Right lobe of liver (tissue), 6 donors: Measurements from ENCODE around the gene MISFA. TPM values are rescaled to one million over a fixed set of nuclear protein-coding genes. Genes with fewer than 3 reads are reported as not detected.

Source experiments
- ATAC-seq, 4 donors: fragments of 200-7000 bp; cut with Tn5 transposase; one replicate each; pipeline ENCODE4 v1.9.1; 2020; ENCODE audit warnings: mild to moderate bottlenecking in 4 of 4, moderate library complexity in 4 of 4
- DNase-seq, 3 donors: peaks; one replicate each; pipeline ENCODE4 v3.0.0-alpha.2; 2020
- H3K27ac ChIP-seq, 3 donors: fragments of 200-600 bp; one replicate each; pipeline ENCODE4 v1.8.0; 2022
- H3K27me3 ChIP-seq, 2 donors: fragments of 200-600 bp; one replicate each; pipeline ENCODE4 v1.8.0; 2022
- H3K36me3 ChIP-seq, 4 donors: fragments of 200-600 bp; sonication (generic) in 1 of 4; one replicate each; pipeline versions ENCODE4 v1.5.1 to v1.8.0; 2017 to 2022; ENCODE audit warnings: control low read depth in 1 of 4
- H3K4me1 ChIP-seq, 4 donors: fragments of 200-600 bp; sonication (generic) in 1 of 4; one replicate each; pipeline versions ENCODE4 v1.5.1 to v1.8.0; 2017 to 2022; ENCODE audit warnings: control low read depth in 1 of 4
- H3K4me3 ChIP-seq, 3 donors: fragments of 200-600 bp; one replicate each; pipeline ENCODE4 v1.8.0; 2022
- H3K9me3 ChIP-seq, 4 donors: fragments of 200-600 bp; sonication (generic) in 1 of 4; one replicate each; pipeline versions ENCODE4 v1.5.1 to v1.8.0; 2017 to 2022; ENCODE audit warnings: control low read depth in 1 of 4
- POLR2A ChIP-seq: fragments of 450-650 bp; IDR thresholded peaks from one replicate; pipeline ENCODE4 v1.6.1; 2017; ENCODE audit warnings: antibody characterized with exemption, mild to moderate bottlenecking
- WGBS: methylation state at CpG from one replicate; pipeline ENCODE4 v1.1.6; 2018; ENCODE audit warnings: low coverage, low lambda C conversion rate; ENCODE audit not compliant: insufficient coverage; ENCODE audit errors: missing lambda C conversion rate; 5-methylcytosine and 5-hydroxymethylcytosine counted together
- intact Hi-C, 2 donors: fragments of 100-400 bp; cut with DNase I; formaldehyde crosslinking; loops; one replicate each; pipeline versions ENCODE4 v1.11.2 to v1.14.1; 2022
- total RNA-seq, 6 experiments: library from RNA; depleted of rRNA in 2 of 6; stranded (reverse); fragments of >200 nt in 2 of 6; fragmentation: NEBNext Ultra II Directional in 3 of 6; extraction: Animal tissue kit (Norgen Biotek cat#: 25700) in 3 of 6; gene quantifications; one replicate each; pipeline versions ENCODE4 v1.1.0 to v1.2.4, GENCODE V29; 2016 to 2023
- TF ChIP-seq, protein P1 (sequence below), 4 donors: fragments of 200-600 bp in 3 of 4; fragments of 450-650 bp in 1 of 4; IDR thresholded peaks; one replicate each; pipeline versions ENCODE4 v1.5.1 to v1.8.0; 2016 to 2022; ENCODE audit warnings: antibody characterized with exemption in 4 of 4, mild to moderate bottlenecking in 2 of 4
- donor health status: DM: no; HTN: yes; CAD: no.
- donor health status: DM: no; HTN: no; CAD: no.
- donor health status: DM: no; HTN: no; CAD: no.
- donor health status: DM: no; HTN: yes; CAD: no.
- donor health status: DM: no; HTN: yes; CAD: no.

MISFA gene
- total RNA-seq, 6 experiments from 2014 or later: 0.83 to 2.2 (median 1.4) TPM; not detected in 2

DNA sequence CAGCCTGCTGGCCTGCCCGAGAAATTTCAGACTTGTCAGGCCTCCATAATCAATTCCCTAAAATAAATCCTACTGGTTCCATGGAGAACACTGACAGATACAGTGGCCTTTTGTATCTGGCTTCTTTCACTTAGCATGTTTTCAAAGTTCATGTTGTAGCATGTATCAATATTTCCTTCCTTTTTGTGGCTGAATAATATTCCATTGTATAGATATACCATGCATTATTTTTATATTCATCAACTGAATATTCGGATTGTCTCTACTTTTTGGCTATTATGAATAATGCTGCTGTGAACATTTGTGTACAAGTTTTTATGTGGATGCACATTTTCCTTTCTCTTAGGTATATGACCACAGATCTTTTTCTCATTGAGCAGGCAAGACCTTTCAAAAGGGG is 24.1 kb downstream of the MISFA start:
- DNase-seq (no peak), ATAC-seq (no peak)
- no peaks in the 10 kb centered on the region for H3K9me3 ChIP-seq
- intact Hi-C loops: no loop called here
- H3K4me1 ChIP-seq: peaks cover 0 to 5% (median 0%) of the 10 kb centered on the region in 4 donors
- WGBS: 93% methylated on average over 2 of the region's 2 CpGs
- H3K27ac ChIP-seq: no peak overlapping the region
- H3K4me3 ChIP-seq: no peak overlapping the region
- H3K36me3 ChIP-seq: no peaks in the 10 kb centered on the region
- no peaks in the 10 kb centered on the region for H3K27me3 ChIP-seq
- TF ChIP-seq, protein P1, sequence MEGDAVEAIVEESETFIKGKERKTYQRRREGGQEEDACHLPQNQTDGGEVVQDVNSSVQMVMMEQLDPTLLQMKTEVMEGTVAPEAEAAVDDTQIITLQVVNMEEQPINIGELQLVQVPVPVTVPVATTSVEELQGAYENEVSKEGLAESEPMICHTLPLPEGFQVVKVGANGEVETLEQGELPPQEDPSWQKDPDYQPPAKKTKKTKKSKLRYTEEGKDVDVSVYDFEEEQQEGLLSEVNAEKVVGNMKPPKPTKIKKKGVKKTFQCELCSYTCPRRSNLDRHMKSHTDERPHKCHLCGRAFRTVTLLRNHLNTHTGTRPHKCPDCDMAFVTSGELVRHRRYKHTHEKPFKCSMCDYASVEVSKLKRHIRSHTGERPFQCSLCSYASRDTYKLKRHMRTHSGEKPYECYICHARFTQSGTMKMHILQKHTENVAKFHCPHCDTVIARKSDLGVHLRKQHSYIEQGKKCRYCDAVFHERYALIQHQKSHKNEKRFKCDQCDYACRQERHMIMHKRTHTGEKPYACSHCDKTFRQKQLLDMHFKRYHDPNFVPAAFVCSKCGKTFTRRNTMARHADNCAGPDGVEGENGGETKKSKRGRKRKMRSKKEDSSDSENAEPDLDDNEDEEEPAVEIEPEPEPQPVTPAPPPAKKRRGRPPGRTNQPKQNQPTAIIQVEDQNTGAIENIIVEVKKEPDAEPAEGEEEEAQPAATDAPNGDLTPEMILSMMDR (IDR thresholded peaks at IDR 0.05): no peak
- no peak for TF ChIP-seq POLR2A

DNA sequence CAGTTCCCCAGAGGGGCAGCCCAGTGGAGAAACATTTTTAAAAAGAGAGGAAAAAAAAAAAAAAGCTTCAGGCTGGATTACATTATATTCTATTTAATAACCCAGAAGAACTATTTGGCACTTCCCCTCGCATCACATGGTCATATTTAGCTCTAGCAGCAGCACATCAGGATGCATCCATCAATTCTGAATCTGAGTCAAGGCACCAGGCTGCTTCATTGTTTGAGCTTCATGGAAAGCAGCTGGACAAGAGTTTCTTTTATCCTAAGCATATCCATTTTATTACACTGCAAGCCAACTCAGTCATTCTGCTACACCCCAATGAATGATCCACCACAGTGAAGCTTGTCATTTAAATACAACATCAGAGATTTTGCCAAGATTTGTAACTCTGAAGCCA is 24.6 kb downstream of the MISFA start:
- intact Hi-C loops: no loop called here
- TF ChIP-seq, protein P1 (IDR thresholded peaks at IDR 0.05): no peak
- TF ChIP-seq POLR2A: no peak
- H3K36me3 ChIP-seq: no peaks in the 10 kb centered on the region
- H3K9me3 ChIP-seq: no peaks in the 10 kb centered on the region
- H3K27ac ChIP-seq: no peak overlapping the region
- DNase-seq (no peak), ATAC-seq (no peak)
- H3K4me1 ChIP-seq: peaks cover 0 to under 1% (median 0%) of the 10 kb centered on the region in 4 donors
- H3K27me3 ChIP-seq: no peaks in the 10 kb centered on the region
- H3K4me3 ChIP-seq: no peak overlapping the region
- WGBS: no CpG with 5 or more reads among the region's 1 CpG

DNA sequence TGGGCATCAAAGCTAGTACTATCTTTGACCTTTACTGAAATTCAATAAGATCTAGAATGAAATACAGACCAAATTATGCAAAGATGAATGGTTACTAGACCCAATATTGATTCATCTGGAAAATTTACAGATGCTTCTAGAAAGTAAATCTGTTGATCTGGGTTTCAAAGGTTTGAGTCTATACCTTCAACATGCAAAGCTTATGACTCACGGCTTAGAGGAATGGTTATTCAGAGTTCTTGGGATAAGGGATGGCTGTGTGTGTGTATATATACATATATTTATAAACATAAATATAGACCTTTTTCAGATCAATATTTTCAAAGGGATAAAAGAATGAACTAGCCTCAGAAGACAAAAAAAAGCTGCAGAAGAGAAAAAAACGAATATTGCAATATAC is 33.3 kb downstream of the MISFA start:
- H3K9me3 ChIP-seq: no peaks in the 10 kb centered on the region
- H3K27ac ChIP-seq: no peak overlapping the region
- no peak for DNase-seq
- H3K4me3 ChIP-seq: peak overlapping the region in 2 of 3 donors; percentile 87 to 97
- H3K4me1 ChIP-seq: peaks cover 0 to 11% (median 0%) of the 10 kb centered on the region in 4 donors
- intact Hi-C loops: no loop called here
- no peak for ATAC-seq
- TF ChIP-seq, protein P1 (IDR thresholded peaks at IDR 0.05): no peak
- TF ChIP-seq POLR2A: no peak
- no peaks in the 10 kb centered on the region for H3K27me3 ChIP-seq
- 32% methylated on average over 2 of the region's 2 CpGs for WGBS
- H3K36me3 ChIP-seq: no peaks in the 10 kb centered on the region

DNA sequence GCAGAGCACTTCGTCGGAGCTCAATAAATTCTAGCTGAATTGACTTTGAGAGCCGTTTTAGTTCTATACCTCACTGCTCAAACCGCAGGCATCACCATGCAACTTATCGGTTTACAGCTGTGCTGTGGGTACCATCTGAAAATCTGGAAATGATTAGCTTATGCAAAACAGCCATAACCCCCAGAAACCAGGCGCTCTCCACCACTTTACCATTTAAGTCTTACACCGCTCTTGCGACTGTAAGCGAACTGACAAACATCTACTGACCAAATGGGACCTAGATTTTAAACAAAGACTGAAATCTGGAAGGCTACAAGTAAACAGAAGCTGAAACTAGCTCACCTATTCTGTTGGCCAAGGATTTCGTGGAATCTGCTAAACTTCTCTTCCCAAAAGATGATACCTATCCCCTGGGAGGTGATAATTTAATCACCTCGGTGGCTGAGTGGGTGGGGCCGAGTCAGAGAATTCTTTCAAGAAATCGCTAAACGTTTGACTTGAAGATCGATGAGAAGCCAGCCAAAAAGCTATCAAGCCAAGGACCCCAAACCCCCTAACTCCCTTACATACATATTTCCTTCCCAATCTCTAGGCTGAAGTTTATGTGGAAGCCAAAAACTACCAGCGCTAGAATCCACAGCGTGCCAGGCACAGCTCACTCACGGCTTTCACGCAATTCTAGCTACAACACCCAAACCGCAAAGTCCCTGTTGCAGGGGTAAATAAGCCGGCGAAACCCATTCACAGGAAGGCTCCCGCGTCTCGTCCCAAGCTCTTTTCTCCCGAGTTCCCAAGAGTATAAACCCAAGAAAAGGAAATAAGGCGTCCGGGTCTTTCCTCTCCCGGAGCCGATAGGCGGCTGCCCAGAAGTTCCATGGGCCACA is 33.9 kb downstream of the MISFA start:
- TF ChIP-seq, protein P1 (IDR thresholded peaks at IDR 0.05): no peak
- Histone ChIP-seq H3K4me1 (peaks cover 0 to 11% (median 0%) of the 10 kb centered on the region in 4 donors), H3K36me3 (no peaks in the 10 kb centered on the region), H3K4me3 (peak overlapping the region; percentile 72 to 97 (median 87)), H3K27ac (peak overlapping the region; percentile 87 to 91 (median 90)), H3K27me3 (no peaks in the 10 kb centered on the region), H3K9me3 (no peaks in the 10 kb centered on the region)
- ATAC-seq (no peak), DNase-seq (peak in 1 of 3 donors; percentile 42)
- WGBS: 6% methylated on average over 29 of the region's 31 CpGs
- intact Hi-C loops: no loop called here
